Activated naive CD4-positive, alpha-beta T cell treated with anti-CD3 and anti-CD28 coated beads, Interleukin-2, amount 10 ng/mL, durations not matched to agents 7 days and 5 days (primary cell): ENCODE data around the gene THBD.

Experiments
- CTCF ChIA-PET: fragments of 350-600 bp; sonication (Branson Sonifier 250); formaldehyde crosslinking; loops from one replicate; lab custom pipeline; 2021; ENCODE audit warnings: antibody characterized with exemption; lab: Charles Lee
- DNase-seq: peaks from one replicate; pipeline ENCODE4 v3.0.0-alpha.2; 2020
- H3K27ac Mint-ChIP-seq: one replicate; pipeline ENCODE4 v1.8.0; 2021; ENCODE audit warnings: mild to moderate bottlenecking, moderate library complexity, mixed read lengths
- H3K27me3 Mint-ChIP-seq: one replicate; pipeline ENCODE4 v1.8.0; 2021; ENCODE audit warnings: mild to moderate bottlenecking, mixed read lengths
- H3K36me3 Mint-ChIP-seq: one replicate; pipeline ENCODE4 v1.8.0; 2021; ENCODE audit warnings: mixed read lengths
- H3K4me1 Mint-ChIP-seq: one replicate; pipeline ENCODE4 v1.8.0; 2021; ENCODE audit warnings: mixed read lengths
- H3K4me3 Mint-ChIP-seq: one replicate; pipeline ENCODE4 v1.8.0; 2021; ENCODE audit warnings: mild to moderate bottlenecking, moderate library complexity, mixed read lengths
- H3K9me3 Mint-ChIP-seq: one replicate; pipeline ENCODE4 v1.8.0; 2021; ENCODE audit warnings: mixed read lengths

Gene THBD

GRCh38 chr20:23008667-23009066, 40.8 kb downstream of the THBD start:
- Mint-ChIP-seq H3K4me3 (no peak overlapping the region), H3K4me1 (no peaks in the 10 kb centered on the region), H3K27ac (no peak overlapping the region), H3K36me3 (no peaks in the 10 kb centered on the region), H3K27me3 (no peaks in the 10 kb centered on the region), H3K9me3 (no peaks in the 10 kb centered on the region)
- CTCF ChIA-PET = no interaction called here
- no peak for DNase-seq

- Mint-ChIP-seq H3K36me3 (no peaks in the 10 kb centered on the region), H3K9me3 (no peaks in the 10 kb centered on the region), H3K27ac (no peak overlapping the region), H3K4me3 (no peak overlapping the region), H3K27me3 (no peaks in the 10 kb centered on the region), H3K4me1 (no peaks in the 10 kb centered on the region)
- CTCF ChIA-PET = no interaction called here
- no peak for DNase-seq
Measured at GRCh38 chr20:23007886-23008655, 41.4 kb downstream of the THBD start.

DNA sequence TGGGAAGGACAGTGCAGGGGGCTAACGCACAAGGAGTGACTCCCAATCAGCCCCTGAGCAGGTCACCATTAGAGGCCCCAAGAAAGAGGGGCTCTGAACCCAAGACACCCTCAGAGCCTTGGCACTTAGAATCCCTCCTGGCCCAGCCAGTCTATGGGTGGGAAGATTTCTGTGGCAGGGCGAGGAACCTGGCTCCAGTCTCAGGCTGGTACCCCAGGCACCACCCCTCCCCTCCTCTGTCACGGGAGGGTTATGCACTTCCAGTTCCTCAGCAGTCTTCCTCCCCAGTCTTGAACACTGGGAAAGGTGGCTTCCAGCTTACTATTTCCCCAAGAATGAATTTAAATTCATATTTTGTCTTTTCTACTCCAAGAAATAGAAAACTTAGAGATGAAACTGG, 42.0 kb downstream of the THBD start:
- H3K27me3 Mint-ChIP-seq = no peaks in the 10 kb centered on the region
- no peak for DNase-seq
- no peaks in the 10 kb centered on the region for H3K4me1 Mint-ChIP-seq
- CTCF ChIA-PET = no interaction called here
- no peak overlapping the region for H3K27ac Mint-ChIP-seq
- H3K4me3 Mint-ChIP-seq = no peak overlapping the region
- no peaks in the 10 kb centered on the region for H3K36me3 Mint-ChIP-seq
- no peaks in the 10 kb centered on the region for H3K9me3 Mint-ChIP-seq

DNA sequence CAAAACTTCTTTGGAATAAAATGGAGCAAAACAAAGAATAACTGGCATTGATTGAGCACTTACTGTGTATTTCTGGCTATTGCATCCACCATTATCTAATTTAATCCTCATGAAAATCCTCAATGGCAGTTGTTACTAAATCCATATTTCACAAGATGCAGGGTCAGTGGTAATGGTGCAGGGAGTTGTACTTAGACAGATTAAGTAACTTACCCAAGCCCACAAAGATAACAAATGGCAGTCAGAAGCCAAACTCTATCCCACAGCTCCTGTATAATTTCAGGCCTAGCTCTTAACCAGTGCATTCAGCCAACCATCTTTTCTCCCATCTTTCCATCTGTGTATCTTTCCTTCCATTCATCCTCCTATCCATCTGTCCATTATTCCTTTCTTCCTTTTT, 43.7 kb downstream of the THBD start:
- Mint-ChIP-seq H3K27ac (no peak overlapping the region), H3K27me3 (no peaks in the 10 kb centered on the region), H3K9me3 (no peaks in the 10 kb centered on the region), H3K4me3 (no peak overlapping the region), H3K36me3 (no peaks in the 10 kb centered on the region), H3K4me1 (no peaks in the 10 kb centered on the region)
- CTCF ChIA-PET = no interaction called here
- DNase-seq = no peak

DNA sequence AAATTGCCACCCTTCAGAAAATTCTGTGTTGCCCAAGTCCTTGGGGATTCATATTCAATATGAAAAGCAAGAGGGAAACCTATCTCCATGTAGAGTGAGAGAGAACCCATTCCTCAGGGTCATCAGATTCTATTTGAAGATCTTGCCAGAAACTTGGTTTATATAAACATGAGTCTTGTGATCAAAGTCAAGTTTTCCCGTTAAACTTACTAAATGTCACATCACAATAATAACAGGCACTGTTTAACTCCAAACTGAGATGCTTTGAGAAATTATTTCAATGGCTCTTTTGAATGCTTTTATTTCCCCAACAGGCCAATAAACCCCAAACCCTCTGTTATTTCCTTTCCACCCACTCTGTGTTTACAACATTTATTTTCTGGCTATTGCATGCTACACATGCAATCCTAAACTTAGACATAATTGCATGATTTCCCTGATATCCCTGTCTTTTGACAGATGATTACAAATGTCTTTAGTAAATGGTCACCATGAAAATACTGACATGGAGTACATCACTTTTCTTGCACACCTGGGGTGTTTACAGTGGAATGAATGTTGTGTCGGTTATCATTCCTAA, 45.5 kb downstream of the THBD start:
- H3K27me3 Mint-ChIP-seq = no peaks in the 10 kb centered on the region
- no peak for DNase-seq
- H3K4me1 Mint-ChIP-seq = no peaks in the 10 kb centered on the region
- H3K9me3 Mint-ChIP-seq = no peaks in the 10 kb centered on the region
- H3K36me3 Mint-ChIP-seq = no peaks in the 10 kb centered on the region
- CTCF ChIA-PET = no interaction called here
- no peak overlapping the region for H3K4me3 Mint-ChIP-seq
- no peak overlapping the region for H3K27ac Mint-ChIP-seq

GRCh38 chr20:23003077-23003635, 46.3 kb downstream of the THBD start:
- DNase-seq = no peak
- no peaks in the 10 kb centered on the region for H3K4me1 Mint-ChIP-seq
- H3K9me3 Mint-ChIP-seq = no peaks in the 10 kb centered on the region
- H3K36me3 Mint-ChIP-seq = no peaks in the 10 kb centered on the region
- CTCF ChIA-PET = no interaction called here
- H3K27ac Mint-ChIP-seq = no peak overlapping the region
- no peaks in the 10 kb centered on the region for H3K27me3 Mint-ChIP-seq
- no peak overlapping the region for H3K4me3 Mint-ChIP-seq

DNA sequence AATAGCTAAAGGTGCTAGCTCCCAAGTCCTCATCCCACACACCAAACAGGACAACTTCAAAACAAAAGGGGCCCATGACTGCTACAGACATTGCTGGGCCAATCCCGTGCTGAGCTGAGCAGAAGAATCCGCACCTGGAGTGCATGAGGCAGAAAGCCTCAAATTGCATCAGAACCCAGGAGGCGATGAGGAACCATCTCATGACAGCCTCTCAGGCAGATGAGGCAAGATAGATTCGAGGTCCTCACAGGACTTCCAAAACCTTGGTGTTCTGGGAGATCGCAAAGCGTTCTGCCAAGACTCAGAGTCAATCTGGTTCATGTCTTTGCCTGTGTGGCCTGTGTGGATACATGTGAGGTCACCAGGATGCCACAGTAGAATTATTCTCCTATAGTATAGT, 47.2 kb downstream of the THBD start:
- CTCF ChIA-PET = no interaction called here
- H3K9me3 Mint-ChIP-seq = no peaks in the 10 kb centered on the region
- no peaks in the 10 kb centered on the region for H3K4me1 Mint-ChIP-seq
- H3K4me3 Mint-ChIP-seq = no peak overlapping the region
- no peaks in the 10 kb centered on the region for H3K27me3 Mint-ChIP-seq
- no peak overlapping the region for H3K27ac Mint-ChIP-seq
- no peak for DNase-seq
- H3K36me3 Mint-ChIP-seq = no peaks in the 10 kb centered on the region

GRCh38 chr20:23000232-23000947, 49.1 kb downstream of the THBD start:
- H3K4me3 Mint-ChIP-seq = no peak overlapping the region
- H3K9me3 Mint-ChIP-seq = no peaks in the 10 kb centered on the region
- no peak for DNase-seq
- CTCF ChIA-PET = no interaction called here
- H3K36me3 Mint-ChIP-seq = no peaks in the 10 kb centered on the region
- H3K27ac Mint-ChIP-seq = no peak overlapping the region
- no peaks in the 10 kb centered on the region for H3K27me3 Mint-ChIP-seq
- H3K4me1 Mint-ChIP-seq = no peaks in the 10 kb centered on the region

DNA sequence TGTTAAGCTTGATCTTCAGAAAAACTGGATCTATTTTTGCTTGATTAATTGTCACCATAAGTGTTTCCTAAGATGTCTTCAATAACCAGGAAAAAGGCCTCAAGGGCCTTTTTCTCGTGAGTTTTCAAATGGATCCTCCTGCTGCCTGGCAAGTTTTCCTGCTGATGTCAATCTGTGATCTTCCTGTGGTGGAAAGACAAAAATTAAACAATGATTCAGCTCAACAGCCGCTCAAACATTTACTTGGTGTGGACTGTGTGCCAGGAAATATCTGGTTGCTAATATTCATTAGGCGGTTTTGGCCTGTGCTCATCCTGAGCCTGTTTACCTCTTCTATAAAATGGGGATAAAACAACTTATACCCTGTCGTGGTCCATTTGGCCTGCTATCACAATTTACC, 49.7 kb downstream of the THBD start:
- no peak overlapping the region for H3K4me3 Mint-ChIP-seq
- H3K27me3 Mint-ChIP-seq = no peaks in the 10 kb centered on the region
- H3K27ac Mint-ChIP-seq = no peak overlapping the region
- no peaks in the 10 kb centered on the region for H3K36me3 Mint-ChIP-seq
- no peak for DNase-seq
- no peaks in the 10 kb centered on the region for H3K4me1 Mint-ChIP-seq
- CTCF ChIA-PET = no interaction called here
- H3K9me3 Mint-ChIP-seq = no peaks in the 10 kb centered on the region

DNA sequence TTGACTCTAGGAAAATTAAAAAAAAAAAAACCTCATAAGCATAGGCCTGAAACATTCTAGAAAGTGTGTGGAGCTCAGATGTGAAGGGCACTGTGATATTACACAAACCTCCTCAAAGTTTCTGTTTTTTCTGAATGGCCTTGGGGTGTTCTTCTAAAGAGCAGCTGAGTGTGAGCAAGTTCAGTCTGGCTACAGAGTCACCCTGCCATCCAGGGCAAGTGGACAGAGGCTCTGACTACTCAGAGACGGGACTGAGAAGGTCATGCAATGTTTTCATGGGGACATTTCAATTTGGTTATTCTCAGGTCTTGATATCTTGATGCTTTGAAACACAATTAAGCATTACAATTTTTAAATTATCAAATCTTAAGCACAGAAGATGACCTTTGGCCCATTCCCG, 51.0 kb downstream of the THBD start:
- Mint-ChIP-seq H3K9me3 (no peaks in the 10 kb centered on the region), H3K4me1 (no peaks in the 10 kb centered on the region), H3K27ac (no peak overlapping the region), H3K27me3 (no peaks in the 10 kb centered on the region), H3K4me3 (no peak overlapping the region), H3K36me3 (no peaks in the 10 kb centered on the region)
- CTCF ChIA-PET = no interaction called here
- no peak for DNase-seq

GRCh38 chr20:22995923-22996322, 53.5 kb downstream of the THBD start:
- Mint-ChIP-seq H3K36me3 (no peaks in the 10 kb centered on the region), H3K4me3 (no peak overlapping the region), H3K27ac (no peak overlapping the region)

More at GRCh38 chr20:22995923-22996322, 53.5 kb downstream of the THBD start:
- Mint-ChIP-seq H3K4me1 (no peaks in the 10 kb centered on the region), H3K27me3 (no peaks in the 10 kb centered on the region), H3K9me3 (no peaks in the 10 kb centered on the region)
- CTCF ChIA-PET = no interaction called here
- DNase-seq = no peak
